ENCODE results near the gene RAX2.
"Not testable (repeated sequence)": the region's sequence is repeated elsewhere in the genome, so short reads cannot be mapped to it uniquely, and the experiment has no call there.

The RAX2 gene

DNA sequence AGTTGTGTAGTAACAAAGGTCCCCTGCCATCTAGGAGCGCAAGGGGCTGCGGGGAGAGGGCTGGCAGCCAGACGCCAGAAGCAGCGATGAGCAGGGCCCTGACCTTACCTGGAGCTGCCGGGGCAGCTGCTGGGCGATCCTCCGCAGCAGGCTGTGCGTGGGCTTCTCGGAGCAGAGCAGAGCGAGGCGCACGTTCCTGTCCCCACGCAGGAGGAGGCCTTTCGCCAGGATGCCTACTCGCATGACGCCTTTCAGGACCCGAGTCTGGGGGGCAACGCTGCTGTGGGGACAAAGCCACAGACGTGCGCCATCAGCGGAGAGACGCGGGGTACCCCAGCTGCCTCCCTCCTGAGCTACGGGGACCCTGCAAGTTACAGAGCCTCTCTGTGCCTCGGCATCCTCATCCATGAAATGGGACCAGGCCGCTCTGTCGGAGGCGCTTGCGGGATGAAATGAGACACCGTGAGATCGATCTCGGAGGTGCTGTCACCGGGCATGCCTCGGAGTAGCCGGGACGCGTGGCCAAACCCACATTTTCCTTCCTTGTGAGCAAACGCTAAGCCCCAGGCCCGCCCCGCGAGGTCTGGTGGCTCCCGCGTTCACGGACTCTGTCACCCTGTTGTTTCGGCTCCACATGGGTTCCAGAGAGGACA, 44.7 kb upstream of the RAX2 start:
- H3K27me3 ChIP-seq (ENCODE audit: insufficient read depth, low read length, poor library complexity) = no peaks in the 10 kb centered on the region
- no peaks in the 10 kb centered on the region for H3K36me3 ChIP-seq (ENCODE audit: insufficient read depth, low read length)
- H4K20me1 ChIP-seq (ENCODE audit: insufficient read depth, low read length) = no peaks in the 10 kb centered on the region
- no peak overlapping the region for H3K27ac ChIP-seq (ENCODE audit: low read length)
- no peak overlapping the region for H3K9ac ChIP-seq (ENCODE audit: low read depth, low read length)
- no peaks in the 10 kb centered on the region for H3K79me2 ChIP-seq (ENCODE audit: insufficient read depth, low read length)
- peaks cover 24% of the 10 kb centered on the region for H3K4me1 ChIP-seq (ENCODE audit: insufficient read depth, low read length)
- no peak overlapping the region for H3K4me3 ChIP-seq (ENCODE audit: low read depth in 1 of 2, low read length in 2 of 2)
- TF ChIP-seq EZH2 (IDR thresholded peaks at IDR 0.05; ENCODE audit: borderline replicate concordance, low read depth, low read length, severe bottlenecking) = no peak
- TF ChIP-seq, protein P1, sequence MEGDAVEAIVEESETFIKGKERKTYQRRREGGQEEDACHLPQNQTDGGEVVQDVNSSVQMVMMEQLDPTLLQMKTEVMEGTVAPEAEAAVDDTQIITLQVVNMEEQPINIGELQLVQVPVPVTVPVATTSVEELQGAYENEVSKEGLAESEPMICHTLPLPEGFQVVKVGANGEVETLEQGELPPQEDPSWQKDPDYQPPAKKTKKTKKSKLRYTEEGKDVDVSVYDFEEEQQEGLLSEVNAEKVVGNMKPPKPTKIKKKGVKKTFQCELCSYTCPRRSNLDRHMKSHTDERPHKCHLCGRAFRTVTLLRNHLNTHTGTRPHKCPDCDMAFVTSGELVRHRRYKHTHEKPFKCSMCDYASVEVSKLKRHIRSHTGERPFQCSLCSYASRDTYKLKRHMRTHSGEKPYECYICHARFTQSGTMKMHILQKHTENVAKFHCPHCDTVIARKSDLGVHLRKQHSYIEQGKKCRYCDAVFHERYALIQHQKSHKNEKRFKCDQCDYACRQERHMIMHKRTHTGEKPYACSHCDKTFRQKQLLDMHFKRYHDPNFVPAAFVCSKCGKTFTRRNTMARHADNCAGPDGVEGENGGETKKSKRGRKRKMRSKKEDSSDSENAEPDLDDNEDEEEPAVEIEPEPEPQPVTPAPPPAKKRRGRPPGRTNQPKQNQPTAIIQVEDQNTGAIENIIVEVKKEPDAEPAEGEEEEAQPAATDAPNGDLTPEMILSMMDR (IDR thresholded peaks at IDR 0.05; ENCODE audit: borderline replicate concordance, extremely low read depth, low read length, poor library complexity, severe bottlenecking) = no peak
- no peaks in the 10 kb centered on the region for H3K9me3 ChIP-seq (ENCODE audit: insufficient read depth, low read length, severe bottlenecking)
- DNase-seq (no peak), ATAC-seq (ENCODE audit: insufficient read depth, low read depth) (no peak)
- no peak overlapping the region for H2AFZ ChIP-seq (ENCODE audit: low read depth, low read length)
- H3K4me2 ChIP-seq (ENCODE audit: insufficient read depth, low read length) = no peak overlapping the region

DNA sequence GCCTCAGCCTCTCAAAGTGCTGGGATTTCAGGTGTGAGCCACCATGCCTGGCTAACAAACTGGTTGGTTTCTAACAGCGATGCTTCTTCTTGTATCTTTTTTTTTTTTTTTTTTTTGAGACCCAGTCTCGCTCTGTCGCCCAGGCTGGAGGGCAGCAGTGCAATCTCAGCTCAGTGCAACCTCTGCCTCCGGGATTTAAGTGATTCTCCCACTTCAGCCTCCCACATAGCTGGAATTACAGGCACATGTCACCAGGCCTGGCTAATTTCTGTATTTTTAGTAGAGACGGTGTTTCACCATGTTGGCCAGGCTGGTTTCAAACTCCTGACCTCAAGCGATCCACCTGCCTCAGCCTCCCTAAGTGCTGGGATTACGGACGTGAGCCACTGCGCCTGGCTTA, 44.1 kb upstream of the RAX2 start:
- H3K4me2 ChIP-seq (ENCODE audit: insufficient read depth, low read length); DNase-seq; H3K27me3 ChIP-seq (ENCODE audit: insufficient read depth, low read length, poor library complexity); H4K20me1 ChIP-seq (ENCODE audit: insufficient read depth, low read length); H3K9me3 ChIP-seq (ENCODE audit: insufficient read depth, low read length, severe bottlenecking); H3K36me3 ChIP-seq (ENCODE audit: insufficient read depth, low read length); H2AFZ ChIP-seq (ENCODE audit: low read depth, low read length); ATAC-seq (ENCODE audit: insufficient read depth, low read depth); H3K79me2 ChIP-seq (ENCODE audit: insufficient read depth, low read length); H3K4me3 ChIP-seq (ENCODE audit: low read depth in 1 of 2, low read length in 2 of 2); H3K9ac ChIP-seq (ENCODE audit: low read depth, low read length); H3K27ac ChIP-seq (ENCODE audit: low read length): not testable (repeated sequence)
- H3K4me1 ChIP-seq (ENCODE audit: insufficient read depth, low read length) = peaks cover 24% of the 10 kb centered on the region

DNA sequence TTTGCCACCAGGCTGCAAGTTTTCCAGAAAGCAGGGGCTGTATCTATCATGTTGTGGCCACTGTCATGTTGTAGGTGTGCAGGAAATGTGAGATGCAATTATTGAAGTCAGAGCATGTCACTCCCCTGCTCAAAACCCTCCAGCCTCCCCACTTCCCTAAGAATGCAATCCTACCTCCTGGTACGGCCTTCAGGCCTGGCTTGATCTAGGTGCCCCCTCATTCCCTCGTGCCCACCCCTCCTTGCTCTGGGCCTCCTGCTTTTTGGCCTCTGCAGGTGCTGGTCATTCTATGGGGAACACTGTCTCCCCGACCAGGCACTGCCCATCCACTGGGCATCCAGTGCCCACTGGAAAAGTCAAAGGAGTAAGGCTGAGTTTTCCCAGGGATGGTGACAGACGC, 42.6 kb upstream of the RAX2 start:
- DNase-seq (no peak), ATAC-seq (ENCODE audit: insufficient read depth, low read depth) (no peak)
- no peak for TF ChIP-seq EZH2 (IDR thresholded peaks at IDR 0.05; ENCODE audit: borderline replicate concordance, low read depth, low read length, severe bottlenecking)
- TF ChIP-seq, protein P1 (IDR thresholded peaks at IDR 0.05; ENCODE audit: borderline replicate concordance, extremely low read depth, low read length, poor library complexity, severe bottlenecking) = no peak
- H2AFZ ChIP-seq (ENCODE audit: low read depth, low read length) = no peak overlapping the region
- peaks cover 24% of the 10 kb centered on the region for H3K4me1 ChIP-seq (ENCODE audit: insufficient read depth, low read length)
- H3K36me3 ChIP-seq (ENCODE audit: insufficient read depth, low read length) = no peaks in the 10 kb centered on the region
- H3K79me2 ChIP-seq (ENCODE audit: insufficient read depth, low read length) = no peaks in the 10 kb centered on the region
- H4K20me1 ChIP-seq (ENCODE audit: insufficient read depth, low read length) = no peaks in the 10 kb centered on the region
- no peak overlapping the region for H3K9ac ChIP-seq (ENCODE audit: low read depth, low read length)
- H3K27me3 ChIP-seq (ENCODE audit: insufficient read depth, low read length, poor library complexity) = no peaks in the 10 kb centered on the region
- no peak overlapping the region for H3K4me2 ChIP-seq (ENCODE audit: insufficient read depth, low read length)
- H3K4me3 ChIP-seq (ENCODE audit: low read depth in 1 of 2, low read length in 2 of 2) = no peak overlapping the region
- no peaks in the 10 kb centered on the region for H3K9me3 ChIP-seq (ENCODE audit: insufficient read depth, low read length, severe bottlenecking)
- H3K27ac ChIP-seq (ENCODE audit: low read length) = peak overlapping the region; percentile 66; the same call in 1 of the 2 replicates

DNA sequence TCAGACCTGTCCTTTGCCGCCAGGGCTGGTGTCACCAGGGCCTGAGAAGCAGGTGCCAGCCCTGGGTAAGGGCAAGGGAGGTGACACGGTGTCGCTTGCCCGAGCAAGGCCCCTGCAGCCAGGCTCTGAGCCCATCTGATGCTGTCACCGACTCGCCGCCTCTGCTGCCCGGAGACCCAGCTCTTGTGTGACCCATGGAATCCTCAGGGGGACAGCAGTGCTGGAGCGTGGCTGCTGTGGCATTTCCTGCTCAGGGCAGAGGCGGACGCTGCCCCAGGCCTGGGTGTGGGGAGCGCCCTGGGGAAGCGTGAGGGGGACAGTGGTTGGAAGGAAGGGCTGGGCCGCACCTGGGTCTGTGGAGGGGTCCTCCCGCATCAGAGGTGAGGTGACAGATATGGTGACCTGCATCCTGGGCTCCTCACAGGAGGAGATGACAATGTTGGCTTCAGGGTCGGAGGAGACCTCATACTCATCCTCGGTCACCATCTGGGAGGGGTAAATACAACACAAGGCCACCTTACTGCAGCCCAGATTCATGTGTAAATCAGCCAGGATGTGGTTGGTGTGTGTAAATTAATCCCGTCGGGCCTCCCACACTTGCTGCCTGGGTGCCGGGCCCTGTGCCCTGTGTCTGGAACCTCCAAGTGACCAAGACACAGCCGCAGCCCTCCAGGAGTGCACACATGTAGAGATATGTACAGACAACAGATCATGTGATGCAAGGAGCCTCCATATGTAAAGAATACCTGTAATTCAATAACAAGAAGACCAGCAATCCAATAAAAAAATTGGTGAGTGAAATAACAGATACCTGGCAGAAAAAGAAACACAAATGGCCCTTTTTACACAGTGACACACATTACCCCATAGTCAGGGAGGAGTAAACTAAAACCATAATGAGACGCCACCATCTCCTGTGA, 41.7 kb upstream of the RAX2 start:
- Histone ChIP-seq H3K27ac (ENCODE audit: low read length) (peak overlapping the region; percentile 66), H3K9ac (ENCODE audit: low read depth, low read length) (peak overlapping the region; percentile 36), H3K27me3 (ENCODE audit: insufficient read depth, low read length, poor library complexity) (no peaks in the 10 kb centered on the region), H3K4me1 (ENCODE audit: insufficient read depth, low read length) (peaks cover 24% of the 10 kb centered on the region), H3K79me2 (ENCODE audit: insufficient read depth, low read length) (no peaks in the 10 kb centered on the region), H3K4me3 (ENCODE audit: low read depth in 1 of 2, low read length in 2 of 2) (no peak overlapping the region), H3K4me2 (ENCODE audit: insufficient read depth, low read length) (no peak overlapping the region), H3K36me3 (ENCODE audit: insufficient read depth, low read length) (no peaks in the 10 kb centered on the region), H3K9me3 (ENCODE audit: insufficient read depth, low read length, severe bottlenecking) (no peaks in the 10 kb centered on the region), H4K20me1 (ENCODE audit: insufficient read depth, low read length) (no peaks in the 10 kb centered on the region), H2AFZ (ENCODE audit: low read depth, low read length) (no peak overlapping the region)
- DNase-seq (no peak), ATAC-seq (ENCODE audit: insufficient read depth, low read depth) (no peak)
- TF ChIP-seq, protein P1 (IDR thresholded peaks at IDR 0.05; ENCODE audit: borderline replicate concordance, extremely low read depth, low read length, poor library complexity, severe bottlenecking) = no peak
- TF ChIP-seq EZH2 (IDR thresholded peaks at IDR 0.05; ENCODE audit: borderline replicate concordance, low read depth, low read length, severe bottlenecking) = no peak

All from DND-41 (cell line).